ENCODE results near the gene AXIN2. TPM values are rescaled to one million over a fixed set of nuclear protein-coding genes. Genes with fewer than 3 reads are reported as not detected.
"Not testable (repeated sequence)": the region's sequence is repeated elsewhere in the genome, so short reads cannot be mapped to it uniquely, and the experiment has no call there.

Gene AXIN2
- total RNA-seq, 1 experiment from 2014 or later = 1.8 TPM

GRCh38 chr17:65522751-65523404, 38.6 kb downstream of the AXIN2 start:
- DNase-seq (ENCODE audit: low spot score) = no peak

- DNase-seq (ENCODE audit: low spot score) = no peak
Measured at GRCh38 chr17:65519462-65519861, 42.0 kb downstream of the AXIN2 start.

GRCh38 chr17:65518256-65518655, 43.2 kb downstream of the AXIN2 start:
- DNase-seq (ENCODE audit: low spot score) = no peak

GRCh38 chr17:65515959-65516948, 45.2 kb downstream of the AXIN2 start:
- DNase-seq (ENCODE audit: low spot score) = peak; percentile 43

GRCh38 chr17:65515512-65515911, 45.9 kb downstream of the AXIN2 start:
- DNase-seq (ENCODE audit: low spot score) = no peak

- peak; percentile 54 for DNase-seq (ENCODE audit: low spot score)
Measured at GRCh38 chr17:65514541-65514940, 46.9 kb downstream of the AXIN2 start.

GRCh38 chr17:65514082-65514481, 47.4 kb downstream of the AXIN2 start:
- DNase-seq (ENCODE audit: low spot score) = peak; percentile 60

GRCh38 chr17:65511316-65511715, 50.1 kb downstream of the AXIN2 start:
- no peak for DNase-seq (ENCODE audit: low spot score)

GRCh38 chr17:65509032-65509431, 52.4 kb downstream of the AXIN2 start:
- DNase-seq (ENCODE audit: low spot score) = no peak

- not testable (repeated sequence) for DNase-seq (ENCODE audit: low spot score)
Measured at GRCh38 chr17:65504673-65505072, 56.8 kb downstream of the AXIN2 start.

GRCh38 chr17:65504141-65504540, 57.3 kb downstream of the AXIN2 start:
- DNase-seq (ENCODE audit: low spot score) = no peak

- no peak for DNase-seq (ENCODE audit: low spot score)
Measured at GRCh38 chr17:65503557-65503956, 57.9 kb downstream of the AXIN2 start.

GRCh38 chr17:65498816-65499215, 62.6 kb downstream of the AXIN2 start:
- no peak for DNase-seq (ENCODE audit: low spot score)

GRCh38 chr17:65496801-65497200, 64.6 kb downstream of the AXIN2 start:
- no peak for DNase-seq (ENCODE audit: low spot score)

GRCh38 chr17:65495122-65496055, 66.1 kb downstream of the AXIN2 start:
- no peak for DNase-seq (ENCODE audit: low spot score)

GRCh38 chr17:65489413-65490155, 71.9 kb downstream of the AXIN2 start:
- DNase-seq (ENCODE audit: low spot score) = no peak

- DNase-seq (ENCODE audit: low spot score) = no peak
Measured at GRCh38 chr17:65488665-65489064, 72.8 kb downstream of the AXIN2 start.

GRCh38 chr17:65487990-65488389, 73.5 kb downstream of the AXIN2 start:
- DNase-seq (ENCODE audit: low spot score) = no peak

- DNase-seq (ENCODE audit: low spot score) = no peak
Measured at GRCh38 chr17:65487161-65487560, 74.3 kb downstream of the AXIN2 start.

- DNase-seq (ENCODE audit: low spot score) = no peak
Measured at GRCh38 chr17:65485388-65486299, 75.8 kb downstream of the AXIN2 start.

All from H4 (cell line).